Left forelimb (tissue), 1 donor: ENCODE measurements around the gene SLC35B1.
"Not testable (repeated sequence)": the region's sequence is repeated elsewhere in the genome, so short reads cannot be mapped to it uniquely, and the experiment has no call there.

Experiments used
- DNase-seq: peaks from one replicate; pipeline ENCODE4 v3.0.0-alpha.2; 2018; ENCODE audit warnings: low spot score

Gene SLC35B1

GRCh38 chr17:49734515-49735490, 27.0 kb upstream of the SLC35B1 start:
- DNase-seq = no peak

GRCh38 chr17:49731435-49731831, 23.7 kb upstream of the SLC35B1 start:
- DNase-seq = no peak

GRCh38 chr17:49730785-49731434, 23.1 kb upstream of the SLC35B1 start:
- DNase-seq = no peak

- DNase-seq = peak; percentile 84
These were observed 22.5 kb upstream of the SLC35B1 start for GRCh38 chr17:49730078-49730784.

- no peak for DNase-seq
These were observed 21.3 kb upstream of the SLC35B1 start for GRCh38 chr17:49729069-49729468.

- no peak for DNase-seq
These were observed 20.7 kb upstream of the SLC35B1 start for GRCh38 chr17:49728425-49728824.

- DNase-seq = no peak
These were observed 19.6 kb upstream of the SLC35B1 start for GRCh38 chr17:49727380-49727779.

GRCh38 chr17:49725452-49726130, 17.8 kb upstream of the SLC35B1 start:
- no peak for DNase-seq

GRCh38 chr17:49724552-49724951, 16.8 kb upstream of the SLC35B1 start:
- DNase-seq = not testable (repeated sequence)

- DNase-seq = peak; percentile 78
These were observed 15.7 kb upstream of the SLC35B1 start for GRCh38 chr17:49723423-49723822.

- DNase-seq = no peak
These were observed 14.3 kb upstream of the SLC35B1 start for GRCh38 chr17:49722066-49722465.

GRCh38 chr17:49717371-49717861, 9.7 kb upstream of the SLC35B1 start:
- DNase-seq = no peak

GRCh38 chr17:49716668-49717364, 9.1 kb upstream of the SLC35B1 start:
- DNase-seq = no peak

- no peak for DNase-seq
These were observed 8.0 kb upstream of the SLC35B1 start for GRCh38 chr17:49715717-49716279.

GRCh38 chr17:49715216-49715615, 7.5 kb upstream of the SLC35B1 start:
- DNase-seq = no peak

GRCh38 chr17:49708515-49709183, 885 bp upstream of the SLC35B1 start:
- no peak for DNase-seq

GRCh38 chr17:49707246-49707607, 537 bp downstream of the SLC35B1 start:
- no peak for DNase-seq

GRCh38 chr17:49705254-49705653, 2.5 kb downstream of the SLC35B1 start:
- DNase-seq = no peak

GRCh38 chr17:49703557-49704277, 4.0 kb downstream of the SLC35B1 start:
- DNase-seq = no peak

- DNase-seq = no peak
These were observed 6.8 kb downstream of the SLC35B1 start for GRCh38 chr17:49700960-49701359.
